Embryonic facial prominence (tissue), 1 donor: ENCODE measurements around the gene APAF1.
"Not testable (repeated sequence)": the region's sequence is repeated elsewhere in the genome, so short reads cannot be mapped to it uniquely, and the experiment has no call there.

Experiments
- DNase-seq: peaks from one replicate; pipeline ENCODE4 v3.0.0-alpha.2; 2016; ENCODE audit errors: extremely low spot score

APAF1 gene

GRCh38 chr12:98755855-98756254, 110.8 kb downstream of the APAF1 start:
- not testable (repeated sequence) for DNase-seq

- DNase-seq = no peak
These were observed 112.4 kb downstream of the APAF1 start for GRCh38 chr12:98757455-98757854.

- DNase-seq = no peak
These were observed 113.2 kb downstream of the APAF1 start for GRCh38 chr12:98758331-98758730.

- no peak for DNase-seq
These were observed 118.6 kb downstream of the APAF1 start for GRCh38 chr12:98763656-98764055.

GRCh38 chr12:98767248-98767647, 122.2 kb downstream of the APAF1 start:
- DNase-seq = no peak

- DNase-seq = no peak
These were observed 124.0 kb downstream of the APAF1 start for GRCh38 chr12:98769068-98769467.

GRCh38 chr12:98770230-98770629, 125.1 kb downstream of the APAF1 start:
- no peak for DNase-seq

- DNase-seq = no peak
These were observed 127.0 kb downstream of the APAF1 start for GRCh38 chr12:98771811-98772752.

- no peak for DNase-seq
These were observed 127.7 kb downstream of the APAF1 start for GRCh38 chr12:98772818-98773217.

- no peak for DNase-seq
These were observed 135.2 kb downstream of the APAF1 start for GRCh38 chr12:98780261-98780660.

GRCh38 chr12:98783420-98783819, 138.3 kb downstream of the APAF1 start:
- no peak for DNase-seq
